22Rv1 (cell line): ENCODE data around the gene RPS6KB2.
"Not testable (repeated sequence)": the region's sequence is repeated elsewhere in the genome, so short reads cannot be mapped to it uniquely, and the experiment has no call there.

Source experiments
- CTCF ChIP-seq: fragments of 450-650 bp; IDR thresholded peaks from 2 replicates; pipeline ENCODE4 v1.5.1; 2017; ENCODE audit warnings: mild to moderate bottlenecking
- ZFX ChIP-seq: fragments of 450-650 bp; IDR thresholded peaks from 2 replicates; pipeline ENCODE4 v1.6.1; 2017; ENCODE audit warnings: antibody characterized with exemption, borderline replicate concordance

GRCh38 chr11:67465530-67465929, 37.2 kb downstream of the RPS6KB2 start:
- not testable (repeated sequence) for TF ChIP-seq CTCF, ZFX
